Neural progenitor cell (in vitro differentiated cells): ENCODE measurements around the gene ATP5F1E. TPM values are rescaled to one million over a fixed set of nuclear protein-coding genes. Genes with fewer than 3 reads are reported as not detected.

Source experiments
- DNase-seq: peaks from one replicate; pipeline ENCODE4 v3.0.0-alpha.2; 2016; ENCODE audit warnings: low spot score
- H2AFZ ChIP-seq: fragments of 200-600 bp; sonication (generic); replicated peaks from 2 replicates; pipeline ENCODE4 v1.6.1; 2016; ENCODE audit warnings: antibody characterized with exemption
- H3F3A ChIP-seq: fragments of 200-600 bp; sonication (generic); 2 replicates; pipeline ENCODE4 v1.6.1; 2016; ENCODE audit warnings: antibody characterized with exemption, low read depth
- H3K27ac ChIP-seq: fragments of 200-600 bp; sonication (generic); 2 replicates; pipeline ENCODE4 v1.5.1; 2016; ENCODE audit warnings: mild to moderate bottlenecking
- H3K27me3 ChIP-seq: fragments of 200-600 bp; sonication (generic); 2 replicates; pipeline ENCODE4 v1.6.1; 2016; ENCODE audit warnings: mild to moderate bottlenecking, moderate library complexity
- H3K36me3 ChIP-seq: fragments of 200-600 bp; sonication (generic); 2 replicates; pipeline ENCODE4 v1.5.1; 2016
- H3K4me1 ChIP-seq: fragments of 200-600 bp; sonication (generic); 2 replicates; pipeline ENCODE4 v1.6.1; 2016; ENCODE audit warnings: mixed run types
- H3K4me2 ChIP-seq: fragments of 200-600 bp; sonication (generic); 2 replicates; pipeline ENCODE4 v1.6.1; 2016
- H3K4me3 ChIP-seq: fragments of 200-600 bp; sonication (generic); 2 replicates; pipeline ENCODE4 v1.5.1; 2016
- H3K79me2 ChIP-seq: fragments of 200-600 bp; sonication (generic); 2 replicates; pipeline ENCODE4 v1.6.1; 2016; ENCODE audit warnings: low read depth
- H3K9ac ChIP-seq: fragments of 200-600 bp; sonication (generic); 2 replicates; pipeline ENCODE4 v1.6.1; 2016
- H3K9me3 ChIP-seq: fragments of 200-600 bp; sonication (generic); 2 replicates; pipeline ENCODE4 v1.5.1; 2016; ENCODE audit warnings: low read depth
- H4K20me1 ChIP-seq: fragments of 200-600 bp; sonication (generic); 2 replicates; pipeline ENCODE4 v1.6.1; 2016; ENCODE audit warnings: low read depth
- H3K27ac Mint-ChIP-seq: 3 replicates; pipeline ENCODE4 v1.8.0; 2021; ENCODE audit warnings: mixed read lengths
- H3K27me3 Mint-ChIP-seq: 2 replicates; pipeline ENCODE4 v1.8.0; 2022; ENCODE audit warnings: low read depth, mild to moderate bottlenecking, inconsistent platforms, moderate library complexity, mixed read lengths; ENCODE audit not compliant: insufficient read depth
- H3K36me3 Mint-ChIP-seq: 3 replicates; pipeline ENCODE4 v1.8.0; 2021; ENCODE audit warnings: mixed read lengths
- H3K4me1 Mint-ChIP-seq: 3 replicates; pipeline ENCODE4 v1.8.0; 2021; ENCODE audit warnings: mixed read lengths
- H3K4me3 Mint-ChIP-seq: 3 replicates; pipeline ENCODE4 v1.8.0; 2021; ENCODE audit warnings: mild to moderate bottlenecking, moderate library complexity, mixed read lengths
- H3K9me3 Mint-ChIP-seq: 3 replicates; pipeline ENCODE4 v1.8.0; 2020; ENCODE audit warnings: mixed read lengths
- EZH2 ChIP-seq: fragments of 200-600 bp; sonication (generic); IDR thresholded peaks from 2 replicates; pipeline ENCODE4 v1.6.1; 2017; ENCODE audit warnings: antibody characterized with exemption, mild to moderate bottlenecking, moderate library complexity
- EZH2phosphoT487 ChIP-seq: fragments of 200-600 bp; sonication (generic); IDR thresholded peaks from 2 replicates; pipeline ENCODE4 v1.6.1; 2017; ENCODE audit warnings: antibody characterized with exemption
- total RNA-seq: library from RNA; depleted of rRNA; stranded (reverse); fragments of >200 nt; gene quantifications from 2 replicates; pipeline ENCODE4 v1.2.3, GENCODE V29; 2015; ENCODE audit warnings: low replicate concordance
- TF ChIP-seq, protein P1 (sequence below): fragments of 200-600 bp; sonication (generic); IDR thresholded peaks from 2 replicates; pipeline ENCODE4 v1.5.1; 2017; ENCODE audit warnings: antibody characterized with exemption, mild to moderate bottlenecking

Gene ATP5F1E
- total RNA-seq, 1 donor from 2014 or later, result 29.7 TPM

- no peaks in the 10 kb centered on the region for H3K9me3 Mint-ChIP-seq
Measured at GRCh38 chr20:59044796-59045195, 12.7 kb upstream of the ATP5F1E start.

DNA sequence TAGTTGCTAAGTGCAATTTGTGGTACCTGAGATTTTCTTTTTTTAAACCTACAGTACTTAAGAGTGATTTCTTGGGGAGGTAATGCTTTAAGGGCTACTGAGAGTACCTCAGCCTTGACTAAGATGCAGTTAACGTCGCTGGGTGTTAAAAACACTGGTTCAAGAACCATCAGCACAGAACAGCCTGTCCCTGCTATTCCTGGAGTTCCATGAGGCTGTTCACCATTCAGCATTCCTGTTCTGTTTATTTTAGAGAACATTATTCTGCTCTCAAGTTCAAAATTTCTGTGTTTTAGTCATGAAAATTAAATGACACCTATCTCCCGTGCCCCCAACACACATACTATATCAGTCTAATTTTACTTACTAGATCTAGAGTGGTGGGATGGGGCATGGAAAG lies 12.2 kb upstream of the ATP5F1E start:
- no peak overlapping the region for H3K27ac Mint-ChIP-seq
- H3K4me2 ChIP-seq, result no peak overlapping the region

More at GRCh38 chr20:59044796-59045195, 12.7 kb upstream of the ATP5F1E start:
- H3K27me3 Mint-ChIP-seq, result peaks cover 3% of the 10 kb centered on the region
- Histone ChIP-seq H3K79me2 (peaks cover 28% of the 10 kb centered on the region), H4K20me1 (peaks cover 5% of the 10 kb centered on the region), H3K4me2 (no peak overlapping the region), H3K4me1 (peaks cover 11% of the 10 kb centered on the region), H3K9ac (no peak overlapping the region), H3K27me3 (peaks cover 4% of the 10 kb centered on the region), H3K9me3 (no peaks in the 10 kb centered on the region), H3F3A (no peaks in the 10 kb centered on the region), H2AFZ (no peak overlapping the region), H3K4me3 (no peak overlapping the region), H3K27ac (no peak overlapping the region), H3K36me3 (no peaks in the 10 kb centered on the region)
- DNase-seq, result no peak
- H3K4me3 Mint-ChIP-seq, result no peak overlapping the region
- peaks cover 17% of the 10 kb centered on the region for H3K4me1 Mint-ChIP-seq
- H3K36me3 Mint-ChIP-seq, result peaks cover 4% of the 10 kb centered on the region
- TF ChIP-seq, protein P1, sequence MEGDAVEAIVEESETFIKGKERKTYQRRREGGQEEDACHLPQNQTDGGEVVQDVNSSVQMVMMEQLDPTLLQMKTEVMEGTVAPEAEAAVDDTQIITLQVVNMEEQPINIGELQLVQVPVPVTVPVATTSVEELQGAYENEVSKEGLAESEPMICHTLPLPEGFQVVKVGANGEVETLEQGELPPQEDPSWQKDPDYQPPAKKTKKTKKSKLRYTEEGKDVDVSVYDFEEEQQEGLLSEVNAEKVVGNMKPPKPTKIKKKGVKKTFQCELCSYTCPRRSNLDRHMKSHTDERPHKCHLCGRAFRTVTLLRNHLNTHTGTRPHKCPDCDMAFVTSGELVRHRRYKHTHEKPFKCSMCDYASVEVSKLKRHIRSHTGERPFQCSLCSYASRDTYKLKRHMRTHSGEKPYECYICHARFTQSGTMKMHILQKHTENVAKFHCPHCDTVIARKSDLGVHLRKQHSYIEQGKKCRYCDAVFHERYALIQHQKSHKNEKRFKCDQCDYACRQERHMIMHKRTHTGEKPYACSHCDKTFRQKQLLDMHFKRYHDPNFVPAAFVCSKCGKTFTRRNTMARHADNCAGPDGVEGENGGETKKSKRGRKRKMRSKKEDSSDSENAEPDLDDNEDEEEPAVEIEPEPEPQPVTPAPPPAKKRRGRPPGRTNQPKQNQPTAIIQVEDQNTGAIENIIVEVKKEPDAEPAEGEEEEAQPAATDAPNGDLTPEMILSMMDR, result no peak
- no peak overlapping the region for H3K27ac Mint-ChIP-seq

DNA sequence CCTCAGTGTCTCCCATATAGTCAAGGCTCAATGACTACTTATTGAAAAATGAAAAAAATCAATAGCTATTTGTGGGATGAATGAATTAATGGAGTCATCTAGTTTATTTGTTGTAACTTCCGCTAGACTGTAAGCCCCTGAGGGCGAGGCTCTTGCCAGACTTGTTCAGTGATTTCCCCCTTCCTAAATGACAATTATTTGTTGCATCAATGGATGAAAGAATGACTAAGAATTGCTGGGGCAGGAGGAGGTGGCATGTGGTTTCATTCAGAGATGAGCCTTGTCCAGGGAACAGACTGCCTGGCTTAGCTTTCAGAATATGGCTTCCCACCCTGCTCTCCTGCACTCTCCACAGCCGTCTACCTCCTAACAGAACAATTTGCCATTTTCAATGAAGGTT lies 11.6 kb upstream of the ATP5F1E start:
- no peak for DNase-seq
- H3K4me3 Mint-ChIP-seq, result peak overlapping the region; percentile 77
- H3K9me3 Mint-ChIP-seq, result no peaks in the 10 kb centered on the region
- Histone ChIP-seq H3K9me3 (no peaks in the 10 kb centered on the region), H3K79me2 (peaks cover 39% of the 10 kb centered on the region), H3K4me3 (no peak overlapping the region), H3K27me3 (peaks cover 4% of the 10 kb centered on the region), H3K4me1 (peaks cover 11% of the 10 kb centered on the region), H3K36me3 (no peaks in the 10 kb centered on the region), H3F3A (no peaks in the 10 kb centered on the region), H3K4me2 (no peak overlapping the region), H2AFZ (no peak overlapping the region), H3K9ac (no peak overlapping the region), H3K27ac (no peak overlapping the region), H4K20me1 (peaks cover 5% of the 10 kb centered on the region)
- H3K4me1 Mint-ChIP-seq, result peaks cover 21% of the 10 kb centered on the region
- H3K27ac Mint-ChIP-seq, result no peak overlapping the region
- peaks cover 3% of the 10 kb centered on the region for H3K27me3 Mint-ChIP-seq
- H3K36me3 Mint-ChIP-seq, result peaks cover 4% of the 10 kb centered on the region
- TF ChIP-seq, protein P1, result no peak
- TF ChIP-seq EZH2 (no peak), EZH2phosphoT487 (no peak)

More for the DNA sequence above, 12.2 kb upstream of the ATP5F1E start:
- H3K27ac ChIP-seq, result no peak overlapping the region
- H3K4me3 Mint-ChIP-seq, result no peak overlapping the region
- H3K9ac ChIP-seq, result no peak overlapping the region
- peaks cover 11% of the 10 kb centered on the region for H3K4me1 ChIP-seq
- H3K36me3 Mint-ChIP-seq, result peaks cover 4% of the 10 kb centered on the region
- H3K27me3 ChIP-seq, result peaks cover 4% of the 10 kb centered on the region
- peaks cover 5% of the 10 kb centered on the region for H4K20me1 ChIP-seq
- no peak for DNase-seq
- H3K36me3 ChIP-seq, result no peaks in the 10 kb centered on the region
- no peaks in the 10 kb centered on the region for H3K9me3 ChIP-seq
- H3K27me3 Mint-ChIP-seq, result peaks cover 3% of the 10 kb centered on the region
- no peak overlapping the region for H3K4me3 ChIP-seq
- no peak for TF ChIP-seq EZH2
- TF ChIP-seq, protein P1, result no peak
- no peak for TF ChIP-seq EZH2phosphoT487
- no peaks in the 10 kb centered on the region for H3F3A ChIP-seq
- H2AFZ ChIP-seq, result no peak overlapping the region
- peaks cover 17% of the 10 kb centered on the region for H3K4me1 Mint-ChIP-seq
- peaks cover 33% of the 10 kb centered on the region for H3K79me2 ChIP-seq
- H3K9me3 Mint-ChIP-seq, result no peaks in the 10 kb centered on the region
